Gastrocnemius medialis (tissue), 4 donors: ENCODE measurements around the gene RGMB. TPM values are rescaled to one million over a fixed set of nuclear protein-coding genes. Genes with fewer than 3 reads are reported as not detected.

Experiments used
- ATAC-seq, 2 donors: fragments of 150-250 bp; one replicate each; pipeline ENCODE4 v1.9.1; 2016
- DNase-seq, 2 donors: peaks; one replicate each; pipeline ENCODE4 v3.0.0-alpha.2; 2019
- H3K27ac ChIP-seq, 4 donors: fragments of 200-600 bp; sonication (generic); 1 replicate in 1 of 4; 2 replicates in 3 of 4; pipeline ENCODE4 v1.5.1; 2016 to 2018; ENCODE audit warnings: mild to moderate bottlenecking in 2 of 4, moderate library complexity in 1 of 4
- H3K27me3 ChIP-seq, 3 donors: fragments of 200-600 bp; sonication (generic) in 2 of 3; 1 replicate in 1 of 3; 2 replicates in 2 of 3; pipeline versions ENCODE4 v1.5.1 to v1.6.0; 2016 to 2019; ENCODE audit warnings: mild to moderate bottlenecking in 1 of 3, moderate library complexity in 1 of 3
- H3K36me3 ChIP-seq, 2 donors: fragments of 200-600 bp; sonication (generic) in 1 of 2; one replicate each; pipeline ENCODE4 v1.5.1; 2017 to 2018
- H3K4me1 ChIP-seq, 2 donors: fragments of 200-600 bp; sonication (generic) in 1 of 2; one replicate each; pipeline ENCODE4 v1.5.1; 2016 to 2017; ENCODE audit warnings: mild to moderate bottlenecking in 2 of 2
- H3K4me3 ChIP-seq, 4 donors: fragments of 200-600 bp; sonication (generic) in 3 of 4; 1 replicate in 1 of 4; 2 replicates in 3 of 4; pipeline ENCODE4 v1.5.1; 2016 to 2019; ENCODE audit warnings: mild to moderate bottlenecking in 2 of 4
- H3K9me3 ChIP-seq, 3 donors: fragments of 200-600 bp; sonication (generic) in 2 of 3; 1 replicate in 1 of 3; 2 replicates in 2 of 3; pipeline ENCODE4 v1.5.1; 2016 to 2019
- CTCF ChIP-seq, 5 experiments: fragments of 450-650 bp in 3 of 5; fragments of 200-600 bp in 2 of 5; sonication (generic) in 2 of 5; IDR thresholded peaks in 4 of 5; conservative IDR thresholded peaks in 1 of 5; 1 replicate in 4 of 5; 2 replicates in 1 of 5; pipeline ENCODE4 v1.5.1; 2016 to 2019; ENCODE audit warnings: antibody characterized with exemption in 5 of 5, mild to moderate bottlenecking in 3 of 5, moderate library complexity in 3 of 5
- POLR2A ChIP-seq, 2 donors: fragments of 450-650 bp; IDR thresholded peaks; one replicate each; pipeline ENCODE4 v1.6.1; 2017; ENCODE audit warnings: antibody characterized with exemption in 2 of 2, mild to moderate bottlenecking in 2 of 2, moderate library complexity in 2 of 2
- in situ Hi-C, 4 donors: fragments of 200-750 bp; cut with MboI; loops; one replicate each; pipeline versions ENCODE4 v1.15.0 to v1.8.0; 2017; ENCODE audit warnings: low sequenced_read_pairs in 4 of 4
- intact Hi-C: fragments of 100-400 bp; cut with DNase I; formaldehyde crosslinking; loops from one replicate; pipeline ENCODE4 v1.15.1; 2023; ENCODE audit warnings: low total_unique reads
- total RNA-seq, 4 donors: library from RNA; depleted of rRNA; stranded (reverse); fragments of >200 nt; gene quantifications; one replicate each; pipeline versions ENCODE4 v1.1.0 to v1.2.3, GENCODE V29; 2016

The RGMB gene
- total RNA-seq, 4 donors from 2014 or later, result 11.2 to 57.8 (median 25.9) TPM

- ATAC-seq (no peak), DNase-seq (no peak)
- in situ Hi-C loops, result no loop called here
- H3K36me3 ChIP-seq, result peaks cover 0 to 11% of the 10 kb centered on the region in 2 donors
- intact Hi-C loops, result no loop called here
- H3K9me3 ChIP-seq, result no peaks in the 10 kb centered on the region
- no peak overlapping the region for H3K27ac ChIP-seq
- TF ChIP-seq POLR2A (IDR thresholded peaks at IDR 0.05), result no peak
- peak overlapping the region in 1 of 4 donors; percentile 33 for H3K4me3 ChIP-seq
- no peaks in the 10 kb centered on the region for H3K27me3 ChIP-seq
- H3K4me1 ChIP-seq, result peaks cover 69 to 82% of the 10 kb centered on the region in 2 donors
Measured at GRCh38 chr5:98780390-98780789, 6.9 kb downstream of the RGMB start.

- peaks cover 69 to 82% of the 10 kb centered on the region in 2 donors for H3K4me1 ChIP-seq
- H3K4me3 ChIP-seq, result no peak overlapping the region
- DNase-seq (no peak), ATAC-seq (no peak)
- no peak overlapping the region for H3K27ac ChIP-seq
- no peaks in the 10 kb centered on the region for H3K27me3 ChIP-seq
- H3K9me3 ChIP-seq, result no peaks in the 10 kb centered on the region
- peaks cover 0 to 11% of the 10 kb centered on the region in 2 donors for H3K36me3 ChIP-seq
- in situ Hi-C loops (no loop called here), intact Hi-C loops (no loop called here)
- no peak for TF ChIP-seq POLR2A (IDR thresholded peaks at IDR 0.05)
- no peak for TF ChIP-seq CTCF (IDR thresholded peaks at IDR 0.05 in 4 of 5, conservative IDR thresholded peaks at IDR 0.05 in 1 of 5)
Measured at GRCh38 chr5:98781520-98781919, 8.1 kb downstream of the RGMB start.

GRCh38 chr5:98781964-98782363 is 8.5 kb downstream of the RGMB start:
- Histone ChIP-seq H3K27ac (no peak overlapping the region), H3K4me3 (no peak overlapping the region), H3K36me3 (peaks cover 0 to 11% of the 10 kb centered on the region in 2 donors), H3K9me3 (no peaks in the 10 kb centered on the region), H3K4me1 (peaks cover 69 to 82% of the 10 kb centered on the region in 2 donors), H3K27me3 (no peaks in the 10 kb centered on the region)
- DNase-seq, result no peak
- in situ Hi-C loops (no loop called here), intact Hi-C loops (no loop called here)
- TF ChIP-seq CTCF (IDR thresholded peaks at IDR 0.05 in 4 of 5, conservative IDR thresholded peaks at IDR 0.05 in 1 of 5) (no peak), POLR2A (IDR thresholded peaks at IDR 0.05) (no peak)
- no peak for ATAC-seq

GRCh38 chr5:98783051-98783649 is 9.7 kb downstream of the RGMB start:
- in situ Hi-C loops, result no loop called here

GRCh38 chr5:98784411-98784810 is 10.9 kb downstream of the RGMB start:
- in situ Hi-C loops, result no loop called here
- peaks cover 76 to 84% of the 10 kb centered on the region in 2 donors for H3K4me1 ChIP-seq
- ATAC-seq, result no peak
- H3K36me3 ChIP-seq, result peaks cover 0 to 11% of the 10 kb centered on the region in 2 donors
- H3K27me3 ChIP-seq, result no peaks in the 10 kb centered on the region
- intact Hi-C loops, result no loop called here
- no peak for DNase-seq
- TF ChIP-seq POLR2A (IDR thresholded peaks at IDR 0.05) (no peak), CTCF (IDR thresholded peaks at IDR 0.05 in 4 of 5, conservative IDR thresholded peaks at IDR 0.05 in 1 of 5) (no peak)
- H3K27ac ChIP-seq, result no peak overlapping the region
- no peak overlapping the region for H3K4me3 ChIP-seq
- no peaks in the 10 kb centered on the region for H3K9me3 ChIP-seq

More at GRCh38 chr5:98783051-98783649, 9.7 kb downstream of the RGMB start:
- peaks cover 74 to 82% of the 10 kb centered on the region in 2 donors for H3K4me1 ChIP-seq
- DNase-seq, result no peak
- intact Hi-C loops, result no loop called here
- no peak for ATAC-seq
- no peak overlapping the region for H3K4me3 ChIP-seq
- H3K36me3 ChIP-seq, result peaks cover 0 to 11% of the 10 kb centered on the region in 2 donors
- H3K27me3 ChIP-seq, result no peaks in the 10 kb centered on the region
- no peak overlapping the region for H3K27ac ChIP-seq
- TF ChIP-seq POLR2A (IDR thresholded peaks at IDR 0.05) (no peak), CTCF (IDR thresholded peaks at IDR 0.05 in 4 of 5, conservative IDR thresholded peaks at IDR 0.05 in 1 of 5) (no peak)
- no peaks in the 10 kb centered on the region for H3K9me3 ChIP-seq
